Measurements from ENCODE around the gene CCL25. TPM values are rescaled to one million over a fixed set of nuclear protein-coding genes. Genes with fewer than 3 reads are reported as not detected.

The CCL25 gene
- total and polyA plus RNA-seq, 9 of the 15 experiments (the other 6 are each of a cell fraction or from before 2014, with no cell fraction given) = 0.15 TPM; not detected in 8

DNA sequence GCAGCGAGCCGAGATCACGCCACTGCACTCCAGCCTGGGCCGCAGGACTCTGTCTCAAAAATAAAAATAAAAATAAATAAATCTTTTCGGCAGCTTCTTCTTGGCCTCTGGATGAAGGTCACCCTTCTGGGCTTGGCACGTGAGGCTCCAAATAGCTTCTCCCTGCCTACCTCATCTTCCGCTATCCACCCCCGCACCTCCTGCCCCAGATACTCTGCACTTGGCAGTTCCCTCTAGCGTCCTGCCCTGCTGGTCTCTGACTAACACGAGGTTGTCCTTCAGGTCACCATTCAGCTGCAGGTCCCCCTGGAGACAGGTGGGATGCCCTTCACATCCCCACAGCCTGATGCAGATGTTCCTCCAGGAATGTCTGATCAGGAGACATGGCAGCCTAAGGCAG, 8.5 kb upstream of the CCL25 start:
- H2AFZ ChIP-seq (ENCODE audit: low read depth, low read length) = no peak overlapping the region
- in situ Hi-C loops (cut with MboI) = no loop called here
- 74% methylated on average over 9 of the region's 10 CpGs for WGBS (ENCODE audit: insufficient coverage, low coverage, missing lambda C conversion rate)
- no peaks in the 10 kb centered on the region for H4K20me1 ChIP-seq (replicated peaks; ENCODE audit: control insufficient read depth, insufficient read depth, low read length)
- no peak overlapping the region for H3K27ac ChIP-seq (ENCODE audit: extremely low read depth, low read depth, low read length)
- ATAC-seq (no peak), FAIRE-seq (no peak), DNase-seq (ENCODE audit: extremely low read depth in 1 of 4, low spot score in 3 of 4) (no peak)
- H3K4me3 ChIP-seq = no peak overlapping the region
- no peaks in the 10 kb centered on the region for H3K9me3 ChIP-seq (replicated peaks; ENCODE audit: control insufficient read depth, insufficient read depth, low read depth, low read length)
- ChIA-PET CTCF (ENCODE audit: low intra/inter-chr PET ratio) (no interaction called here), POLR2A (interaction anchor here (1.5 kb wide), 1 partner anchor 11 kb away, joined by 5 read pairs; no protein-coding TSS in a partner anchor)
- peaks cover 8 to 26% of the 10 kb centered on the region in 2 experiments for H3K4me1 ChIP-seq (replicated peaks in 1 of 2; ENCODE audit: control insufficient read depth in 2 of 2, insufficient read depth in 2 of 2, low read length in 2 of 2)
- intact Hi-C loops (cut with micrococcal nuclease) = no loop called here
- no peak overlapping the region for H3K4me2 ChIP-seq (ENCODE audit: insufficient read depth, low read length)
- no peaks in the 10 kb centered on the region for H3K27me3 ChIP-seq (ENCODE audit: control insufficient read depth in 2 of 2, insufficient read depth in 2 of 2, low read length in 2 of 2)
- H3K9ac ChIP-seq (ENCODE audit: insufficient read depth in 1 of 2, low read depth in 2 of 2, low read length in 2 of 2) = peak overlapping the region in 1 of 2 experiments; percentile 6; a peak in 1 of 4 replicates
- H3K79me2 ChIP-seq (ENCODE audit: control insufficient read depth, insufficient read depth, low read length) = no peaks in the 10 kb centered on the region
- no peaks in the 10 kb centered on the region for H3K9me1 ChIP-seq (ENCODE audit: control insufficient read depth, insufficient read depth, low read length)
- no peaks in the 10 kb centered on the region for H3K36me3 ChIP-seq (ENCODE audit: control insufficient read depth, insufficient read depth, low read length)
- TF ChIP-seq POU5F1 (IDR thresholded peaks at IDR 0.05; ENCODE audit: borderline replicate concordance, low read depth, low read length, partially characterized antibody) = no peak
- peak; percentile 43 for TF ChIP-seq EGR1 (conservative IDR thresholded peaks at IDR 0.05)
- TF ChIP-seq ILK (tag; IDR thresholded peaks at IDR 0.05; ENCODE audit: borderline replicate concordance, low read depth) = no peak
- TF ChIP-seq ZNF75A (CRISPR knock-in tag; IDR thresholded peaks at IDR 0.05) = no peak
- no TSS peak for BruUV-seq (replicated peaks)

- in situ Hi-C loops (cut with MboI) (no loop called here), intact Hi-C loops (cut with micrococcal nuclease) (no loop called here)
- DNase-seq (ENCODE audit: extremely low read depth in 1 of 4, low spot score in 3 of 4) (peak in 1 of 4 experiments; percentile 58), ATAC-seq (no peak), FAIRE-seq (peak; percentile 63)
- Histone ChIP-seq H3K4me2 (ENCODE audit: insufficient read depth, low read length) (peak overlapping the region; percentile 35; the same call in 1 of the 2 replicates), H3K27me3 (ENCODE audit: control insufficient read depth in 2 of 2, insufficient read depth in 2 of 2, low read length in 2 of 2) (no peaks in the 10 kb centered on the region), H4K20me1 (replicated peaks; ENCODE audit: control insufficient read depth, insufficient read depth, low read length) (no peaks in the 10 kb centered on the region), H3K27ac (ENCODE audit: extremely low read depth, low read depth, low read length) (no peak overlapping the region), H3K4me3 (no peak overlapping the region), H3K9me3 (replicated peaks; ENCODE audit: control insufficient read depth, insufficient read depth, low read depth, low read length) (no peaks in the 10 kb centered on the region), H3K36me3 (ENCODE audit: control insufficient read depth, insufficient read depth, low read length) (no peaks in the 10 kb centered on the region), H3K79me2 (ENCODE audit: control insufficient read depth, insufficient read depth, low read length) (no peaks in the 10 kb centered on the region), H2AFZ (ENCODE audit: low read depth, low read length) (peak overlapping the region; percentile 20), H3K4me1 (replicated peaks in 1 of 2; ENCODE audit: control insufficient read depth in 2 of 2, insufficient read depth in 2 of 2, low read length in 2 of 2) (peaks cover 13 to 37% of the 10 kb centered on the region in 2 experiments), H3K9ac (ENCODE audit: insufficient read depth in 1 of 2, low read depth in 2 of 2, low read length in 2 of 2) (peak overlapping the region in 1 of 2 experiments; percentile 84; a peak in 1 of 4 replicates), H3K9me1 (ENCODE audit: control insufficient read depth, insufficient read depth, low read length) (no peaks in the 10 kb centered on the region)
- no TSS peak for BruUV-seq (replicated peaks)
- 14% methylated on average over 9 of the region's 10 CpGs for WGBS (ENCODE audit: insufficient coverage, low coverage, missing lambda C conversion rate)
- POLR2A ChIA-PET = interaction anchor here (0.7 to 2.6 kb wide), 4 partner anchors 10 to 14 kb away, joined by 3 to 10 read pairs (median 4); no protein-coding TSS in a partner anchor
- CTCF ChIA-PET (ENCODE audit: low intra/inter-chr PET ratio) = no interaction called here
- TF ChIP-seq, protein P1, sequence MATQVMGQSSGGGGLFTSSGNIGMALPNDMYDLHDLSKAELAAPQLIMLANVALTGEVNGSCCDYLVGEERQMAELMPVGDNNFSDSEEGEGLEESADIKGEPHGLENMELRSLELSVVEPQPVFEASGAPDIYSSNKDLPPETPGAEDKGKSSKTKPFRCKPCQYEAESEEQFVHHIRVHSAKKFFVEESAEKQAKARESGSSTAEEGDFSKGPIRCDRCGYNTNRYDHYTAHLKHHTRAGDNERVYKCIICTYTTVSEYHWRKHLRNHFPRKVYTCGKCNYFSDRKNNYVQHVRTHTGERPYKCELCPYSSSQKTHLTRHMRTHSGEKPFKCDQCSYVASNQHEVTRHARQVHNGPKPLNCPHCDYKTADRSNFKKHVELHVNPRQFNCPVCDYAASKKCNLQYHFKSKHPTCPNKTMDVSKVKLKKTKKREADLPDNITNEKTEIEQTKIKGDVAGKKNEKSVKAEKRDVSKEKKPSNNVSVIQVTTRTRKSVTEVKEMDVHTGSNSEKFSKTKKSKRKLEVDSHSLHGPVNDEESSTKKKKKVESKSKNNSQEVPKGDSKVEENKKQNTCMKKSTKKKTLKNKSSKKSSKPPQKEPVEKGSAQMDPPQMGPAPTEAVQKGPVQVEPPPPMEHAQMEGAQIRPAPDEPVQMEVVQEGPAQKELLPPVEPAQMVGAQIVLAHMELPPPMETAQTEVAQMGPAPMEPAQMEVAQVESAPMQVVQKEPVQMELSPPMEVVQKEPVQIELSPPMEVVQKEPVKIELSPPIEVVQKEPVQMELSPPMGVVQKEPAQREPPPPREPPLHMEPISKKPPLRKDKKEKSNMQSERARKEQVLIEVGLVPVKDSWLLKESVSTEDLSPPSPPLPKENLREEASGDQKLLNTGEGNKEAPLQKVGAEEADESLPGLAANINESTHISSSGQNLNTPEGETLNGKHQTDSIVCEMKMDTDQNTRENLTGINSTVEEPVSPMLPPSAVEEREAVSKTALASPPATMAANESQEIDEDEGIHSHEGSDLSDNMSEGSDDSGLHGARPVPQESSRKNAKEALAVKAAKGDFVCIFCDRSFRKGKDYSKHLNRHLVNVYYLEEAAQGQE (IDR thresholded peaks at IDR 0.05; ENCODE audit: borderline replicate concordance) = no peak
- TF ChIP-seq, protein P1 (CRISPR knock-in tag; IDR thresholded peaks at IDR 0.05; ENCODE audit: low read depth) = no peak
Observed at GRCh38 chr19:8045872-8046568, 6.5 kb upstream of the CCL25 start.
